ENCODE data around the gene RCBTB1.
"Not testable (repeated sequence)": the region's sequence is repeated elsewhere in the genome, so short reads cannot be mapped to it uniquely, and the experiment has no call there.

The RCBTB1 gene

GRCh38 chr13:49612042-49612441 lies 26.7 kb upstream of the RCBTB1 start:
- not testable (repeated sequence) for H3K27ac Mint-ChIP-seq; H3K36me3 Mint-ChIP-seq; H3K4me3 Mint-ChIP-seq; H3K9me3 Mint-ChIP-seq; H3K4me1 Mint-ChIP-seq; DNase-seq (ENCODE audit: low spot score in 2 of 2); ATAC-seq

GRCh38 chr13:49610176-49610575 lies 24.8 kb upstream of the RCBTB1 start:
- no peak overlapping the region for H3K4me3 Mint-ChIP-seq
- H3K9me3 Mint-ChIP-seq = no peaks in the 10 kb centered on the region
- H3K4me1 Mint-ChIP-seq = peaks cover 5% of the 10 kb centered on the region
- no peaks in the 10 kb centered on the region for H3K36me3 Mint-ChIP-seq
- DNase-seq (ENCODE audit: low spot score in 2 of 2) (no peak), ATAC-seq (no peak)
- no peak overlapping the region for H3K27ac Mint-ChIP-seq

GRCh38 chr13:49608651-49609331 lies 23.4 kb upstream of the RCBTB1 start:
- H3K27ac Mint-ChIP-seq = no peak overlapping the region
- H3K4me1 Mint-ChIP-seq = peaks cover 5% of the 10 kb centered on the region
- ATAC-seq (no peak), DNase-seq (ENCODE audit: low spot score in 2 of 2) (no peak)
- no peaks in the 10 kb centered on the region for H3K36me3 Mint-ChIP-seq
- H3K9me3 Mint-ChIP-seq = no peaks in the 10 kb centered on the region
- no peak overlapping the region for H3K4me3 Mint-ChIP-seq

GRCh38 chr13:49607761-49608160 lies 22.4 kb upstream of the RCBTB1 start:
- Mint-ChIP-seq H3K36me3 (no peaks in the 10 kb centered on the region), H3K4me3 (no peak overlapping the region), H3K4me1 (peaks cover 5% of the 10 kb centered on the region), H3K27ac (no peak overlapping the region), H3K9me3 (no peaks in the 10 kb centered on the region)
- DNase-seq (ENCODE audit: low spot score in 2 of 2) (no peak), ATAC-seq (no peak)

GRCh38 chr13:49606747-49607648 lies 21.6 kb upstream of the RCBTB1 start:
- Mint-ChIP-seq H3K27ac (peak overlapping the region; percentile 82), H3K36me3 (no peaks in the 10 kb centered on the region), H3K4me1 (peaks cover 5% of the 10 kb centered on the region), H3K9me3 (no peaks in the 10 kb centered on the region), H3K4me3 (peak overlapping the region; percentile 67)
- DNase-seq (ENCODE audit: low spot score in 2 of 2) (peak; percentile 60 to 79), ATAC-seq (peak; percentile 99)

GRCh38 chr13:49604570-49604969 lies 19.2 kb upstream of the RCBTB1 start:
- no peak for DNase-seq (ENCODE audit: low spot score in 2 of 2)
- no peak for ATAC-seq
- Mint-ChIP-seq H3K36me3 (no peaks in the 10 kb centered on the region), H3K27ac (no peak overlapping the region), H3K9me3 (no peaks in the 10 kb centered on the region), H3K4me1 (peaks cover 5% of the 10 kb centered on the region), H3K4me3 (no peak overlapping the region)

GRCh38 chr13:49602615-49603014 lies 17.3 kb upstream of the RCBTB1 start:
- not testable (repeated sequence) for H3K36me3 Mint-ChIP-seq; H3K4me1 Mint-ChIP-seq; H3K27ac Mint-ChIP-seq; DNase-seq (ENCODE audit: low spot score in 2 of 2); H3K4me3 Mint-ChIP-seq; H3K9me3 Mint-ChIP-seq; ATAC-seq

GRCh38 chr13:49602005-49602404 lies 16.6 kb upstream of the RCBTB1 start:
- Mint-ChIP-seq H3K4me1 (peaks cover 3% of the 10 kb centered on the region), H3K9me3 (no peaks in the 10 kb centered on the region), H3K4me3 (no peak overlapping the region), H3K27ac (no peak overlapping the region), H3K36me3 (no peaks in the 10 kb centered on the region)
- ATAC-seq (no peak), DNase-seq (ENCODE audit: low spot score in 2 of 2) (no peak)

GRCh38 chr13:49597043-49597641 lies 11.8 kb upstream of the RCBTB1 start:
- Mint-ChIP-seq H3K27ac (no peak overlapping the region), H3K9me3 (no peaks in the 10 kb centered on the region), H3K4me1 (no peaks in the 10 kb centered on the region), H3K4me3 (no peak overlapping the region), H3K36me3 (no peaks in the 10 kb centered on the region)
- ATAC-seq (no peak), DNase-seq (ENCODE audit: low spot score in 2 of 2) (no peak)

- Mint-ChIP-seq H3K36me3 (no peaks in the 10 kb centered on the region), H3K4me3 (no peak overlapping the region), H3K9me3 (no peaks in the 10 kb centered on the region), H3K4me1 (no peaks in the 10 kb centered on the region), H3K27ac (no peak overlapping the region)
- ATAC-seq (no peak), DNase-seq (ENCODE audit: low spot score in 2 of 2) (no peak)
Measured at GRCh38 chr13:49596221-49596620, 10.9 kb upstream of the RCBTB1 start.

GRCh38 chr13:49594576-49594975 lies 9.2 kb upstream of the RCBTB1 start:
- ATAC-seq = no peak
- Mint-ChIP-seq H3K36me3 (no peaks in the 10 kb centered on the region), H3K4me3 (no peak overlapping the region), H3K27ac (no peak overlapping the region), H3K4me1 (no peaks in the 10 kb centered on the region), H3K9me3 (no peaks in the 10 kb centered on the region)
- DNase-seq (ENCODE audit: low spot score in 2 of 2) = no peak

- not testable (repeated sequence) for H3K4me1 Mint-ChIP-seq; H3K9me3 Mint-ChIP-seq; DNase-seq (ENCODE audit: low spot score in 2 of 2); ATAC-seq; H3K36me3 Mint-ChIP-seq; H3K27ac Mint-ChIP-seq; H3K4me3 Mint-ChIP-seq
Measured at GRCh38 chr13:49593876-49594275, 8.5 kb upstream of the RCBTB1 start.

GRCh38 chr13:49590714-49591113 lies 5.4 kb upstream of the RCBTB1 start:
- peaks cover 12% of the 10 kb centered on the region for H3K4me1 Mint-ChIP-seq
- DNase-seq (ENCODE audit: low spot score in 2 of 2); H3K27ac Mint-ChIP-seq; H3K36me3 Mint-ChIP-seq; H3K4me3 Mint-ChIP-seq; ATAC-seq; H3K9me3 Mint-ChIP-seq: not testable (repeated sequence)

- H3K4me3 Mint-ChIP-seq = peak overlapping the region; percentile 87
- H3K27ac Mint-ChIP-seq = no peak overlapping the region
- DNase-seq (ENCODE audit: low spot score in 2 of 2) = no peak
- ATAC-seq = no peak
- H3K36me3 Mint-ChIP-seq = no peaks in the 10 kb centered on the region
- H3K9me3 Mint-ChIP-seq = no peaks in the 10 kb centered on the region
- H3K4me1 Mint-ChIP-seq = peaks cover 26% of the 10 kb centered on the region
Measured at GRCh38 chr13:49587311-49587847, 2.0 kb upstream of the RCBTB1 start.

- H3K4me1 Mint-ChIP-seq = peaks cover 28% of the 10 kb centered on the region
- H3K4me3 Mint-ChIP-seq = peak overlapping the region; percentile 87
- ATAC-seq (no peak), DNase-seq (ENCODE audit: low spot score in 2 of 2) (no peak)
- peak overlapping the region; percentile 89 for H3K27ac Mint-ChIP-seq
- H3K9me3 Mint-ChIP-seq = no peaks in the 10 kb centered on the region
- no peaks in the 10 kb centered on the region for H3K36me3 Mint-ChIP-seq
Measured at GRCh38 chr13:49586717-49587116, 1.4 kb upstream of the RCBTB1 start.

All from stimulated activated effector memory CD8-positive, alpha-beta T cell treated with anti-CD3 and anti-CD28 coated beads, Interleukin-12 subunit alpha, Interleukin-12 subunit beta, amount 100 ng/mL, for 72 hours (primary cell).